Upper lobe of left lung (tissue), 4 donors: ENCODE data around the gene ADAP1.

Experiments
- EP300 ChIP-seq, 4 donors: sonication (generic); formaldehyde crosslinking; IDR thresholded peaks; one replicate each; pipeline ENCODE4 v1.5.1; 2017; ENCODE audit warnings: antibody characterized with exemption in 4 of 4, control low read depth in 2 of 4
- POLR2A ChIP-seq, 4 donors: fragments of 450-650 bp; IDR thresholded peaks; one replicate each; pipeline ENCODE4 v1.5.1; 2016 to 2017; ENCODE audit warnings: antibody characterized with exemption in 4 of 4, mild to moderate bottlenecking in 2 of 4
- POLR2AphosphoS5 ChIP-seq, 2 donors: sonication (generic); formaldehyde crosslinking; IDR thresholded peaks; one replicate each; pipeline ENCODE4 v1.5.1; 2017; ENCODE audit warnings: antibody characterized with exemption in 2 of 2
- TF ChIP-seq, protein P1 (sequence below), 6 experiments: fragments of 450-650 bp in 4 of 6; fragments of 200-600 bp in 2 of 6; sonication (generic) in 2 of 6; IDR thresholded peaks; one replicate each; pipeline ENCODE4 v1.5.1; 2016 to 2019; ENCODE audit warnings: antibody characterized with exemption in 6 of 6

DNA sequence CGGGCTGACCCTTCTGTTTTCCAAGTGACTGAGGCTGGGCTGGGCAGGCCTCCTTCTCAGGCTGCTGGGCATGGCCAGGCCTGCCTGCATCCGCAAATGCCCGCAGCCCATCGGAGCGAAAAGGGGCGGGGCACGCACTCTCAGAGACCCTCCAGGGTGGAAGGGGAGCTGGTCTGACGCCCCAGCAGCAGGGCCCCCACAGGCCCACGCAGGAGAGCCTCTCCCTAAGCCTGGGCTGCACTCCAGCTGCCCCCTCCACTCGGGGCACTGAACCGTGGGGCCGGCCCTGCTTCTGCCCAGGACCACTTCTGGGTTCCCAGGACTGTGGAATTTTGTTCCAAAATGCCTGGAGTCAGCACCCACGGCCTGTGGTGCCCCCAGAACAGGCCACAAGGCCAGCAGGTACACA is 9.3 kb downstream of the ADAP1 start:
- TF ChIP-seq POLR2A (IDR thresholded peaks at IDR 0.05) (no peak), POLR2AphosphoS5 (IDR thresholded peaks at IDR 0.05) (no peak), EP300 (IDR thresholded peaks at IDR 0.05) (no peak)
- TF ChIP-seq, protein P1, sequence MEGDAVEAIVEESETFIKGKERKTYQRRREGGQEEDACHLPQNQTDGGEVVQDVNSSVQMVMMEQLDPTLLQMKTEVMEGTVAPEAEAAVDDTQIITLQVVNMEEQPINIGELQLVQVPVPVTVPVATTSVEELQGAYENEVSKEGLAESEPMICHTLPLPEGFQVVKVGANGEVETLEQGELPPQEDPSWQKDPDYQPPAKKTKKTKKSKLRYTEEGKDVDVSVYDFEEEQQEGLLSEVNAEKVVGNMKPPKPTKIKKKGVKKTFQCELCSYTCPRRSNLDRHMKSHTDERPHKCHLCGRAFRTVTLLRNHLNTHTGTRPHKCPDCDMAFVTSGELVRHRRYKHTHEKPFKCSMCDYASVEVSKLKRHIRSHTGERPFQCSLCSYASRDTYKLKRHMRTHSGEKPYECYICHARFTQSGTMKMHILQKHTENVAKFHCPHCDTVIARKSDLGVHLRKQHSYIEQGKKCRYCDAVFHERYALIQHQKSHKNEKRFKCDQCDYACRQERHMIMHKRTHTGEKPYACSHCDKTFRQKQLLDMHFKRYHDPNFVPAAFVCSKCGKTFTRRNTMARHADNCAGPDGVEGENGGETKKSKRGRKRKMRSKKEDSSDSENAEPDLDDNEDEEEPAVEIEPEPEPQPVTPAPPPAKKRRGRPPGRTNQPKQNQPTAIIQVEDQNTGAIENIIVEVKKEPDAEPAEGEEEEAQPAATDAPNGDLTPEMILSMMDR (IDR thresholded peaks at IDR 0.05): no peak
